CD4-positive, alpha-beta T cell treated with Interleukin-15 for 1 hour (primary cell): ENCODE results near the gene PIGR.

Source experiments
- DNase-seq: peaks from one replicate; pipeline ENCODE4 v3.0.0-alpha.2; 2020

Gene PIGR

GRCh38 chr1:206885341-206886060, 60.8 kb downstream of the PIGR start:
- DNase-seq: no peak

GRCh38 chr1:206883876-206884275, 62.4 kb downstream of the PIGR start:
- no peak for DNase-seq

DNA sequence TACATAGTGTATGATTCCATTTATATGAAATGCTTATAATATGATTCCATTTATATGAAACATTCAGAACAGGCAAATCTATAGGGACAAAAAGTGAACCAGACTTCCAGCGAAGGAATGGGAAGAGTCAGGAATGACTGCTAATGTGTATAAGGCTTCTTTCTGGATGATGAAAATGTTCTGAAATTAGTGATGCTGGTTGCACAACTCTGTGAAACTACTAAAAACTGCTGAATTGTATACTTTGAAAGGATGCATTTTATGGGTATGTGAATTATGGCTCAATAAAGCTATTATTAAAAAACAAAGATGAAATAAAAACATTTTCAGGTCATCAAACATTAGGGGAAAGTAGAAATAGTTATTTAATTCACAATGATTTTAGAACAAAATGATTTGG, 63.1 kb downstream of the PIGR start:
- DNase-seq: no peak

- DNase-seq: no peak
Observed at GRCh38 chr1:206882555-206882954, 63.7 kb downstream of the PIGR start.

DNA sequence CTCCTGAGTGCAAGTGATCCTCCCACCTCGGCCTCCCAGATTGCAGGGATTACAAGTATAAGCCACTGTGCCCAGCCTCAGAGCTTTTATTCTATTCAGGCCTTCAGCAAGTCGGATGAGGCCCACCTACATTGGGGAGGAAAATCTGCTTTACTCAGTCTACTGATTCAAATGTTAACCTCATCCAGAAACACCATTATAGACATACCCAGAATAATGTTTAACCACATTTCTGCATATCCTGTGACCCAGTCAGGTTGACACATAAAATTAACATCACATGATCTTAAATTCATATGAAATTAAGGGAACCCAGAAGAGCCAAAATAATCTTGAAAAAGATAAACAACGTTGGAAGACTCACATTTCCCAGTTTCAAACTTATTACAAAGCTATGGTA, 66.0 kb downstream of the PIGR start:
- DNase-seq: no peak
